Lung (tissue), 12 donors: ENCODE data around the gene LCN12. TPM values are rescaled to one million over a fixed set of nuclear protein-coding genes. Genes with fewer than 3 reads are reported as not detected.

Experiments
- ATAC-seq: fragments of 200-7000 bp; cut with Tn5 transposase; one replicate; pipeline ENCODE4 v1.9.1; 2020; ENCODE audit warnings: moderate number of reproducible peaks; ENCODE audit not compliant: insufficient read depth, low FRiP score
- DNase-seq, 3 donors: peaks; one replicate each; pipeline ENCODE4 v3.0.0-alpha.2; 2013 to 2017
- H3K27ac ChIP-seq, 2 donors: one replicate each; pipeline ENCODE4 v1.5.1; 2013; ENCODE audit warnings: mild to moderate bottlenecking in 2 of 2, moderate library complexity in 2 of 2, control low read depth in 1 of 2, inconsistent platforms in 1 of 2, low read depth in 1 of 2, low read length in 1 of 2
- H3K27me3 ChIP-seq, 3 donors: one replicate each; pipeline ENCODE4 v1.5.1; 2013; ENCODE audit warnings: low read length in 2 of 3; ENCODE audit not compliant: control insufficient read depth in 3 of 3, insufficient read depth in 3 of 3
- H3K36me3 ChIP-seq, 4 donors: one replicate each; pipeline ENCODE4 v1.5.1; 2013; ENCODE audit warnings: low read length in 4 of 4, mild to moderate bottlenecking in 1 of 4, moderate library complexity in 1 of 4; ENCODE audit not compliant: control insufficient read depth in 4 of 4, insufficient read depth in 4 of 4
- H3K4me1 ChIP-seq, 5 donors: one replicate each; pipeline ENCODE4 v1.5.1; 2013; ENCODE audit warnings: low read length in 5 of 5, mild to moderate bottlenecking in 2 of 5, moderate library complexity in 1 of 5; ENCODE audit not compliant: control insufficient read depth in 5 of 5, insufficient read depth in 5 of 5
- H3K4me3 ChIP-seq: one replicate; pipeline ENCODE4 v1.5.1; 2013; ENCODE audit warnings: mild to moderate bottlenecking, control low read depth, moderate library complexity
- H3K9ac ChIP-seq, 2 donors: one replicate each; pipeline ENCODE4 v1.5.1; 2013; ENCODE audit warnings: low read length in 2 of 2, control low read depth in 1 of 2; ENCODE audit not compliant: insufficient read depth in 1 of 2
- H3K9me3 ChIP-seq, 4 donors: one replicate each; pipeline ENCODE4 v1.5.1; 2013; ENCODE audit warnings: low read length in 3 of 4, mild to moderate bottlenecking in 1 of 4, moderate library complexity in 1 of 4; ENCODE audit not compliant: control insufficient read depth in 4 of 4, insufficient read depth in 3 of 4
- WGBS, 2 donors: extraction: QIAGEN DNeasy Blood & Tissue Kit; methylation state at CpG; one replicate each; pipeline ENCODE4 v1.1.7; 2013; 5-methylcytosine and 5-hydroxymethylcytosine counted together
- polyA plus RNA-seq, 2 donors: library from polyadenylated mRNA; stranded (reverse); fragments of 200-250 nt; gene quantifications; one replicate each; pipeline ENCODE4 v1.2.1, GENCODE V29; 2013
- total RNA-seq, 2 donors: library from RNA; depleted of rRNA in 1 of 2; stranded (reverse); fragments of >200 nt in 1 of 2; gene quantifications; one replicate each; pipeline ENCODE4 v1.2.1, GENCODE V29; 2014 to 2021
- TF ChIP-seq, protein P1 (sequence below): IDR thresholded peaks from 2 replicates; pipeline ENCODE4 v1.5.1; 2012; ENCODE audit warnings: mild to moderate bottlenecking; ENCODE audit errors: control extremely low read depth, extremely low read depth
- donor health status: control.
- donor health status: control.
- donor health status: Bipolar disorder and iron deficiency.
- donor health status: healthy.
- donor health status: DM: yes; HTN: yes; CAD: no.

Gene LCN12
- total and polyA plus RNA-seq, 4 donors: 0.35 to 6.3 (median 3.2) TPM

DNA sequence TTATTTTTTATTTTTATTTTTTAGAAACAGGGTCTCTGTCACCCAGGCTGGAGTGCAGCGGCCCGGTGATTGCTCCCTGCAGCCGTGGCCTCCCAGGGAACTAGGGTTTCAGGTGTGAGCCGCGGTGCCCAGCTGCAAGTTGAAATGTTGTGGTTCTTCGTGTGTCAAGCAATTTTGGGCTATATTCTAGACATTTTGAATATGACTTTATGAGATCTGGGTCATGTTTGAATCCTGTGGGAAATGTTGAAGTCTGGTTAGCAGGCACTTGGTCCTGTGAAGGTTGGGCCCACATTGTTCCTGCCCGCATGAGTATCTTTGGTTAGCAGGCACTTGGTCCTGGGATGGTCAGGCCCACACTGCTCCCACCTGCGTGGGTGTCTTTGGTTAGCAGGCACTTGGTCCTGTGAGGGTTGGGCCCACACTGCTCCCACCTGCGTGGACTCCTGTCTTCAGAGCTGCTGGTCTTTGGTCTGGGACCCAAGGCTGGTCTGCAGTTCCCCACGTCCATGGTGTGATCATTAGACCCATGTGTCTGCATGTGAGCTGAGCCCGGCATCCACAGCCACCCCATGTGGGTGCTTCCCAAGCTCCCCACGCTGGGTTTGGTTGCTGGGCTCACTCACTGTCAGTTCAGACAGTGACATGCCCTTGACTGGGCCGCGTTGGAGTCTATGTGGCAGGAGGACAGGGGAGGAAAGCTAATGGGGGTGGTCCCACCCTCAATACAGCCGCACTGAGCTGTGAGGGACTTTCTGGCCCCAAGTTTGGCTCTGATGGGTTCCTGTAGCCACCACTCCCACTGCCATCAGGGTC is 14.7 kb upstream of the LCN12 start:
- Histone ChIP-seq H3K36me3 (peaks cover 6 to 32% (median 18%) of the 10 kb centered on the region in 4 donors), H3K9me3 (peaks cover 0 to 2% (median 0%) of the 10 kb centered on the region in 4 donors), H3K27me3 (no peaks in the 10 kb centered on the region), H3K4me3 (no peak overlapping the region), H3K4me1 (peaks cover 0 to 6% (median 0%) of the 10 kb centered on the region in 5 donors), H3K27ac (no peak overlapping the region), H3K9ac (no peak overlapping the region)
- WGBS, 2 donors: 86 to 96% methylated on average over 15 of the region's 15 CpGs
- TF ChIP-seq, protein P1, sequence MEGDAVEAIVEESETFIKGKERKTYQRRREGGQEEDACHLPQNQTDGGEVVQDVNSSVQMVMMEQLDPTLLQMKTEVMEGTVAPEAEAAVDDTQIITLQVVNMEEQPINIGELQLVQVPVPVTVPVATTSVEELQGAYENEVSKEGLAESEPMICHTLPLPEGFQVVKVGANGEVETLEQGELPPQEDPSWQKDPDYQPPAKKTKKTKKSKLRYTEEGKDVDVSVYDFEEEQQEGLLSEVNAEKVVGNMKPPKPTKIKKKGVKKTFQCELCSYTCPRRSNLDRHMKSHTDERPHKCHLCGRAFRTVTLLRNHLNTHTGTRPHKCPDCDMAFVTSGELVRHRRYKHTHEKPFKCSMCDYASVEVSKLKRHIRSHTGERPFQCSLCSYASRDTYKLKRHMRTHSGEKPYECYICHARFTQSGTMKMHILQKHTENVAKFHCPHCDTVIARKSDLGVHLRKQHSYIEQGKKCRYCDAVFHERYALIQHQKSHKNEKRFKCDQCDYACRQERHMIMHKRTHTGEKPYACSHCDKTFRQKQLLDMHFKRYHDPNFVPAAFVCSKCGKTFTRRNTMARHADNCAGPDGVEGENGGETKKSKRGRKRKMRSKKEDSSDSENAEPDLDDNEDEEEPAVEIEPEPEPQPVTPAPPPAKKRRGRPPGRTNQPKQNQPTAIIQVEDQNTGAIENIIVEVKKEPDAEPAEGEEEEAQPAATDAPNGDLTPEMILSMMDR: no peak
- no peak for ATAC-seq
- no peak for DNase-seq

DNA sequence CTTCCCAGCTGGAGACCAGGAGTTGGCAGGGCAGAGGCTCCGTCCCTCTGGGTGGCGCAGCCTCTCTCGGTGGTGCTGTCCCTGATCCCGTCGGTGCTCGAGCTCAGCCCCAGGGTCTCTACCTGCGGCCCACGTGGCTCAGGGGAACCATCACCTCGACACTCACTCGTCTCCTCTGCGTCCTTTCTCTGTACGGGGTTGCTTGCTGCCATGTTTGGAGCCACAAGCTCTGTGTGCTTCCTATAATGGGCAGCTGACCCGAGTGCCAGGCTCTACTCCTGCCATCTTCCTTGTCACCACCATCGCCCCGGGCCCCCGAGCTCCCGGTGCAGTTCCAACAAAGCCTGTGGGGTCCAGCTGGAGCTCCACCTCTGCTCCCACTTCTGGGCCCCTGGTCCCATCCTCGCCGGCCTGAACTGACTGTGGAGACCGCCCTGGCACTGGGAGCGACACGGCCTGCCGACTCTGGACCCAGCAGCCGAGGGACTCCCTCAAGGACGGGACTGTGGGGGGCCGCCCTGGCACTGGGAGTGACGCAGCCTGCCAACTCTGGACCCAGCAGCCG is 12.6 kb upstream of the LCN12 start:
- H3K27ac ChIP-seq: peak overlapping the region in 1 of 2 donors; percentile 78
- DNase-seq: no peak
- TF ChIP-seq, protein P1: no peak
- H3K9ac ChIP-seq: no peak overlapping the region
- no peak for ATAC-seq
- H3K9me3 ChIP-seq: peaks cover 0 to 2% (median 0%) of the 10 kb centered on the region in 4 donors
- peaks cover 0 to 18% (median 6%) of the 10 kb centered on the region in 5 donors for H3K4me1 ChIP-seq
- peaks cover 6 to 39% (median 21%) of the 10 kb centered on the region in 4 donors for H3K36me3 ChIP-seq
- H3K4me3 ChIP-seq: no peak overlapping the region
- no peaks in the 10 kb centered on the region for H3K27me3 ChIP-seq
- 95% methylated on average over 28 of the region's 28 CpGs for WGBS, 2 donors

GRCh38 chr9:136939996-136940525 is 12.0 kb upstream of the LCN12 start:
- Histone ChIP-seq H3K27me3 (no peaks in the 10 kb centered on the region), H3K4me1 (peaks cover 0 to 18% (median 6%) of the 10 kb centered on the region in 5 donors), H3K9me3 (peaks cover 0 to 2% (median 0%) of the 10 kb centered on the region in 4 donors), H3K36me3 (peaks cover 6 to 39% (median 21%) of the 10 kb centered on the region in 4 donors), H3K9ac (no peak overlapping the region), H3K4me3 (no peak overlapping the region), H3K27ac (peak overlapping the region in 1 of 2 donors; percentile 88)
- ATAC-seq: no peak
- no peak for DNase-seq
- TF ChIP-seq, protein P1: no peak
- WGBS, 2 donors: 82 to 88% methylated on average over 16 of the region's 16 CpGs
